ENCODE data around the gene KPNB1. TPM values are rescaled to one million over a fixed set of nuclear protein-coding genes. Genes with fewer than 3 reads are reported as not detected.

The KPNB1 gene
- total and polyA plus RNA-seq, 10 of the 15 experiments (the other 5 are each of a cell fraction or from before 2014, with no cell fraction given) = 67.8 to 525 (median 246) TPM

- FAIRE-seq = no peak
- ChIA-PET POLR2A (interaction anchor here (1.7 kb wide), 1 partner anchor 38 kb away, joined by 5 read pairs; the partner anchor contains the start of gene KPNB1), CTCF (interaction anchor here (1.8 kb wide), 1 partner anchor 11 kb away, joined by 5 read pairs; no protein-coding TSS in a partner anchor), SMC1A (ENCODE audit: uncharacterized antibody, unreplicated experiment) (interaction anchor here (1.6 kb wide), 1 partner anchor 22 kb away, joined by 8 read pairs; no protein-coding TSS in a partner anchor), RAD21 (ENCODE audit: unreplicated experiment) (no interaction called here)
- no TSS peak for BruUV-seq (replicated peaks)
- Histone ChIP-seq H3K27ac (ENCODE audit: control insufficient read depth, insufficient read depth) (no peak overlapping the region), H3K4me2 (ENCODE audit: control insufficient read depth, insufficient read depth) (no peak overlapping the region), H3K9me3 (replicated peaks; ENCODE audit: control insufficient read depth, insufficient read depth, low read length) (no peaks in the 10 kb centered on the region), H3K4me3 (no peak overlapping the region), H3K4me1 (ENCODE audit: control insufficient read depth, insufficient read depth, low read length) (no peaks in the 10 kb centered on the region), H3K36me3 (ENCODE audit: control insufficient read depth in 2 of 2, insufficient read depth in 2 of 2, low read length in 1 of 2) (peaks cover 10 to 22% of the 10 kb centered on the region in 2 experiments), H4K20me1 (ENCODE audit: control insufficient read depth, insufficient read depth) (no peaks in the 10 kb centered on the region; the same call in 1 of the 2 replicates), H2AFZ (ENCODE audit: control insufficient read depth, low read depth, low read length) (no peak overlapping the region), H3K9ac (ENCODE audit: control insufficient read depth, insufficient read depth, low read length) (no peak overlapping the region), H3K79me2 (ENCODE audit: control insufficient read depth, insufficient read depth, low read length) (no peaks in the 10 kb centered on the region), H3K27me3 (replicated peaks in 1 of 2; ENCODE audit: control insufficient read depth in 2 of 2, insufficient read depth in 2 of 2, low read length in 1 of 2) (no peaks in the 10 kb centered on the region)
- in situ Hi-C loops (cut with MboI) (no loop called here), intact Hi-C loops (cut with micrococcal nuclease; ENCODE audit: unreplicated experiment) (no loop called here)
- 93% methylated on average over 7 of the region's 7 CpGs for WGBS (ENCODE audit: insufficient coverage, insufficient replicate concordance, low lambda C conversion rate, missing lambda C conversion rate)
- no peak for DNase-seq (ENCODE audit: low read depth, low spot score)
- ATAC-seq = no peak
- TF ChIP-seq ZNF207 (IDR thresholded peaks at IDR 0.05; ENCODE audit: borderline replicate concordance) = no peak
- 0 out of 2 replicates have a peak, but pooled peaks have one; percentile 17 for TF ChIP-seq TARDBP (IDR thresholded peaks at IDR 0.05; ENCODE audit: borderline replicate concordance)
- no peak for TF ChIP-seq TAF1 (IDR thresholded peaks at IDR 0.05; ENCODE audit: borderline replicate concordance, low read depth, low read length)
- no peak for TF ChIP-seq ZNF24 (IDR thresholded peaks at IDR 0.05)
- no peak for TF ChIP-seq CEBPB (IDR thresholded peaks at IDR 0.05; ENCODE audit: borderline replicate concordance in 1 of 2, low read depth in 2 of 2, low read length in 2 of 2)
- TF ChIP-seq JUND (IDR thresholded peaks at IDR 0.05; ENCODE audit: low read depth, low read length) = no peak
Measured at GRCh38 chr17:47686664-47687327, 37.1 kb downstream of the KPNB1 start.

GRCh38 chr17:47687328-47687690 is 37.6 kb downstream of the KPNB1 start:
- ATAC-seq = no peak
- BruUV-seq (replicated peaks) = no TSS peak

More at GRCh38 chr17:47687328-47687690, 37.6 kb downstream of the KPNB1 start:
- Histone ChIP-seq H3K79me2 (ENCODE audit: control insufficient read depth, insufficient read depth, low read length) (no peaks in the 10 kb centered on the region), H4K20me1 (ENCODE audit: control insufficient read depth, insufficient read depth) (no peaks in the 10 kb centered on the region; the same call in 1 of the 2 replicates), H3K9me3 (replicated peaks; ENCODE audit: control insufficient read depth, insufficient read depth, low read length) (no peaks in the 10 kb centered on the region), H3K9ac (ENCODE audit: control insufficient read depth, insufficient read depth, low read length) (no peak overlapping the region), H2AFZ (ENCODE audit: control insufficient read depth, low read depth, low read length) (no peak overlapping the region), H3K4me1 (ENCODE audit: control insufficient read depth, insufficient read depth, low read length) (no peaks in the 10 kb centered on the region), H3K36me3 (ENCODE audit: control insufficient read depth in 2 of 2, insufficient read depth in 2 of 2, low read length in 1 of 2) (peaks cover 10 to 17% of the 10 kb centered on the region in 2 experiments), H3K27me3 (replicated peaks in 1 of 2; ENCODE audit: control insufficient read depth in 2 of 2, insufficient read depth in 2 of 2, low read length in 1 of 2) (no peaks in the 10 kb centered on the region), H3K4me2 (ENCODE audit: control insufficient read depth, insufficient read depth) (no peak overlapping the region), H3K4me3 (no peak overlapping the region), H3K27ac (ENCODE audit: control insufficient read depth, insufficient read depth) (no peak overlapping the region)
- ChIA-PET POLR2A (interaction anchor here (1.7 kb wide), 1 partner anchor 38 kb away, joined by 5 read pairs; the partner anchor contains the start of gene KPNB1), SMC1A (ENCODE audit: uncharacterized antibody, unreplicated experiment) (interaction anchor here (1.0 to 1.6 kb wide), 3 partner anchors 8 to 23 kb away, joined by 3 to 8 read pairs (median 4); no protein-coding TSS in a partner anchor), RAD21 (ENCODE audit: unreplicated experiment) (interaction anchor here (1.1 kb wide), 1 partner anchor 24 kb away, joined by 3 read pairs; no protein-coding TSS in a partner anchor), CTCF (interaction anchor here (1.1 to 1.8 kb wide), 3 partner anchors 11 to 116 kb away, joined by 3 to 5 read pairs (median 3); no protein-coding TSS in a partner anchor)
- DNase-seq (ENCODE audit: low read depth, low spot score) (no peak), FAIRE-seq (no peak)
- TF ChIP-seq MTA3 (IDR thresholded peaks at IDR 0.05; ENCODE audit: borderline replicate concordance, low read length) (peak; percentile 31; the same call in 1 of the 2 replicates), ZNF207 (IDR thresholded peaks at IDR 0.05; ENCODE audit: borderline replicate concordance) (no peak)
- intact Hi-C loops (cut with micrococcal nuclease; ENCODE audit: unreplicated experiment) = no loop called here
- in situ Hi-C loops (cut with MboI) = no loop called here

Data from GM12878 (cell line).